OCI-LY7 (cell line): Measurements from ENCODE around the gene WDR3. TPM values are rescaled to one million over a fixed set of nuclear protein-coding genes. Genes with fewer than 3 reads are reported as not detected.

Experiments
- BruUV-seq: library from RNA; stranded (reverse); fragments of 400-500 nt; replicated peaks from 2 replicates; lab custom pipeline; 2021; lab: Mats Ljungman, UMichigan
- CTCF ChIA-PET: fragments of 300-600 bp; sonication (Branson Sonifier 250); formaldehyde crosslinking; loops from one replicate; lab custom pipeline; 2022; ENCODE audit warnings: antibody characterized with exemption; ENCODE audit not compliant: unreplicated experiment; lab: Charles Lee
- POLR2A ChIA-PET: fragments of 300-600 bp; sonication (Branson Sonifier 250); formaldehyde crosslinking; loops from one replicate; lab custom pipeline; 2022; ENCODE audit warnings: antibody characterized with exemption; lab: Charles Lee
- DNase-seq: peaks from one replicate; pipeline ENCODE4 v3.0.0-alpha.2; 2015; ENCODE audit warnings: low spot score
- H2AFZ ChIP-seq: fragments of 200-600 bp; sonication (generic), shearing (Covaris generic); 2 replicates; pipeline ENCODE4 v1.6.1; 2014; ENCODE audit warnings: mild to moderate bottlenecking, antibody characterized with exemption, low read length, moderate library complexity
- H3K27ac ChIP-seq: fragments of 200-600 bp; sonication (generic); 2 replicates; pipeline ENCODE4 v1.5.1; 2014; ENCODE audit warnings: mixed run types, low read depth, mild to moderate bottlenecking, moderate library complexity, low read length, inconsistent platforms; ENCODE audit not compliant: poor library complexity, severe bottlenecking
- H3K36me3 ChIP-seq: fragments of 200-600 bp; sonication (generic); 2 replicates; pipeline ENCODE4 v1.6.1; 2014; ENCODE audit warnings: mild to moderate bottlenecking, antibody characterized with exemption, low read length, moderate library complexity, mixed read lengths; ENCODE audit not compliant: insufficient read depth
- H3K4me1 ChIP-seq: fragments of 200-600 bp; sonication (generic); 2 replicates; pipeline ENCODE4 v1.5.1; 2014; ENCODE audit warnings: mild to moderate bottlenecking, low read length; ENCODE audit not compliant: insufficient read depth, poor library complexity, severe bottlenecking
- H3K4me2 ChIP-seq: fragments of 200-600 bp; sonication (generic); 2 replicates; pipeline ENCODE4 v1.6.1; 2014; ENCODE audit warnings: mild to moderate bottlenecking, low read length
- H3K4me3 ChIP-seq: fragments of 200-600 bp; sonication (generic); 2 replicates; pipeline ENCODE4 v1.5.1; 2014; ENCODE audit warnings: mild to moderate bottlenecking, low read depth, low read length; ENCODE audit not compliant: poor library complexity, severe bottlenecking
- H3K79me2 ChIP-seq: fragments of 200-600 bp; sonication (generic); 2 replicates; pipeline ENCODE4 v1.6.1; 2016; ENCODE audit warnings: low read depth, mild to moderate bottlenecking, low read length, moderate library complexity, mixed read lengths; ENCODE audit not compliant: insufficient read depth
- H3K9me2 ChIP-seq: fragments of 200-600 bp; sonication (generic); 2 replicates; pipeline ENCODE4 v1.6.1; 2016; ENCODE audit warnings: mild to moderate bottlenecking, low read length, mixed read lengths; ENCODE audit not compliant: insufficient read depth
- H3K9me3 ChIP-seq: fragments of 200-600 bp; sonication (generic); 2 replicates; pipeline ENCODE4 v1.6.1; 2014; ENCODE audit warnings: mild to moderate bottlenecking, mixed run types, low read length, mixed read lengths
- H4K20me1 ChIP-seq: fragments of 200-600 bp; sonication (generic); 2 replicates; pipeline ENCODE4 v1.6.1; 2014; ENCODE audit warnings: mild to moderate bottlenecking, antibody characterized with exemption, low read length, moderate library complexity, mixed read lengths; ENCODE audit not compliant: insufficient read depth
- EZH2phosphoT487 ChIP-seq: fragments of 200-600 bp; sonication (generic); IDR thresholded peaks from 2 replicates; pipeline ENCODE4 v1.6.1; 2018; ENCODE audit warnings: low read depth, borderline replicate concordance, mild to moderate bottlenecking, mixed run types, antibody characterized with exemption, low read length, moderate library complexity, mixed read lengths
- intact Hi-C: fragments of 100-400 bp; cut with micrococcal nuclease; formaldehyde crosslinking; loops from one replicate; pipeline ENCODE4 v1.10.0; 2022; ENCODE audit not compliant: unreplicated experiment
- total RNA-seq, 2 experiments: library from RNA; depleted of rRNA in 1 of 2; stranded (reverse); fragments of >200 nt in 1 of 2; shearing (Covaris generic) in 1 of 2; gene quantifications; 2 replicates each; pipeline ENCODE4 v1.2.3, GENCODE V29; 2014 to 2022
- TF ChIP-seq, protein P1 (sequence below): fragments of 200-600 bp; sonication (generic); conservative IDR thresholded peaks from 2 replicates; pipeline ENCODE4 v1.5.1; 2014; ENCODE audit warnings: mild to moderate bottlenecking, antibody characterized with exemption, low read length, moderate library complexity, mixed read lengths

WDR3 gene
- total RNA-seq, 2 experiments from 2014 or later: 23.1 to 31.4 TPM

DNA sequence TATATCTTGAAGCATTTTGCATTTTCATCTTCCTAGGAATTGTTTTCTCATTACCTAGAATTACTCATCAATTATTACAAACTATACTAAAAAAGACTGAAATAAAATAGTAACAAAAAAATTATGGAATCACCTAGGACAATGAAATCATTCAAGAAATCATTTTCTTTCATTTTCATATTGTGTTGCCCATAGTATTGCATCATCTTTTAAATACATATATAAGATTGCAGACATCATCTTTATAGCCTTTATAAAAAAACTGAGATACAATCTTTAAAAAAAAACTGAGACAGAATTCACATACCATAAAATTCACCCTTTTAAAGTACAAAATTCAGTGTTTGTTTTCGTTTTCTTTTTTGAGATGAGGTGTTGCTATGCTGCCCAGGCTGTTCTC is 29.7 kb upstream of the WDR3 start:
- H3K4me3 ChIP-seq: no peak overlapping the region
- no TSS peak for BruUV-seq
- peaks cover 52% of the 10 kb centered on the region for H3K36me3 ChIP-seq
- no peaks in the 10 kb centered on the region for H4K20me1 ChIP-seq
- no peak overlapping the region for H3K4me2 ChIP-seq
- H3K9me3 ChIP-seq: no peaks in the 10 kb centered on the region
- POLR2A ChIA-PET: interaction anchor here (1.2 kb wide), 1 partner anchor 29 kb away, joined by 3 read pairs; no protein-coding TSS in a partner anchor
- no peak overlapping the region for H3K27ac ChIP-seq
- no peaks in the 10 kb centered on the region for H3K4me1 ChIP-seq
- no peak overlapping the region for H2AFZ ChIP-seq
- H3K9me2 ChIP-seq: no peaks in the 10 kb centered on the region
- intact Hi-C loops: no loop called here
- no peaks in the 10 kb centered on the region for H3K79me2 ChIP-seq
- DNase-seq: no peak
- TF ChIP-seq, protein P1, sequence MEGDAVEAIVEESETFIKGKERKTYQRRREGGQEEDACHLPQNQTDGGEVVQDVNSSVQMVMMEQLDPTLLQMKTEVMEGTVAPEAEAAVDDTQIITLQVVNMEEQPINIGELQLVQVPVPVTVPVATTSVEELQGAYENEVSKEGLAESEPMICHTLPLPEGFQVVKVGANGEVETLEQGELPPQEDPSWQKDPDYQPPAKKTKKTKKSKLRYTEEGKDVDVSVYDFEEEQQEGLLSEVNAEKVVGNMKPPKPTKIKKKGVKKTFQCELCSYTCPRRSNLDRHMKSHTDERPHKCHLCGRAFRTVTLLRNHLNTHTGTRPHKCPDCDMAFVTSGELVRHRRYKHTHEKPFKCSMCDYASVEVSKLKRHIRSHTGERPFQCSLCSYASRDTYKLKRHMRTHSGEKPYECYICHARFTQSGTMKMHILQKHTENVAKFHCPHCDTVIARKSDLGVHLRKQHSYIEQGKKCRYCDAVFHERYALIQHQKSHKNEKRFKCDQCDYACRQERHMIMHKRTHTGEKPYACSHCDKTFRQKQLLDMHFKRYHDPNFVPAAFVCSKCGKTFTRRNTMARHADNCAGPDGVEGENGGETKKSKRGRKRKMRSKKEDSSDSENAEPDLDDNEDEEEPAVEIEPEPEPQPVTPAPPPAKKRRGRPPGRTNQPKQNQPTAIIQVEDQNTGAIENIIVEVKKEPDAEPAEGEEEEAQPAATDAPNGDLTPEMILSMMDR: no peak
- CTCF ChIA-PET: interaction anchor here (0.6 kb wide), 1 partner anchor 786 kb away, joined by 3 read pairs; no protein-coding TSS in a partner anchor

DNA sequence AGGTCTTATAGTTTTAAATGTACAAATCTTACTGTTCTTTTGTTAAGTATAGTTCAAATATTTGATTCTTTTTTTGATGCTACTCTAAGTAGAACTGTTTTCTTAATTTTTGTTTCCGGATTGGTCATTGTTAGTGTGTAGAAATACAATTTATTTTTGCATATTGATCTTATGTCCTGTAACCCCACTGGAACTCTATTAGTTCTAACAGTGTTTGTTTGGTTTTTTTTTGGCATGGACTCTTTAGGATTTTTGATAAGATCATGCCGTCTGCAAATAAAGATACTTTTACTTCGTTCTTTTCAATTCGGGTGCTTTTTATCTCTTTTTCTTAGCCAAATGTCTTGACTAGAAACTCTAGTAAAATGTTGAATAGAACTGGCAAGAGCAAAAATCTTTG is 26.6 kb upstream of the WDR3 start:
- Histone ChIP-seq H3K79me2 (no peaks in the 10 kb centered on the region), H3K36me3 (peaks cover 46% of the 10 kb centered on the region), H2AFZ (no peak overlapping the region), H3K4me1 (no peaks in the 10 kb centered on the region), H4K20me1 (no peaks in the 10 kb centered on the region), H3K4me3 (no peak overlapping the region), H3K4me2 (no peak overlapping the region), H3K9me3 (no peaks in the 10 kb centered on the region), H3K9me2 (no peaks in the 10 kb centered on the region), H3K27ac (no peak overlapping the region)
- no peak for DNase-seq
- intact Hi-C loops: no loop called here
- TF ChIP-seq EZH2phosphoT487: no peak
- TF ChIP-seq, protein P1: no peak
- BruUV-seq: no TSS peak
- CTCF ChIA-PET: no interaction called here
- POLR2A ChIA-PET: no interaction called here

GRCh38 chr1:117904485-117904884 is 25.1 kb upstream of the WDR3 start:
- no TSS peak for BruUV-seq
- no peaks in the 10 kb centered on the region for H3K9me3 ChIP-seq
- DNase-seq: no peak
- H3K79me2 ChIP-seq: no peaks in the 10 kb centered on the region
- no peak overlapping the region for H3K4me2 ChIP-seq
- H2AFZ ChIP-seq: no peak overlapping the region
- ChIA-PET POLR2A (interaction anchor here (0.7 kb wide), 1 partner anchor 112 kb away, joined by 4 read pairs; no protein-coding TSS in a partner anchor), CTCF (no interaction called here)
- no peak overlapping the region for H3K4me3 ChIP-seq
- intact Hi-C loops: no loop called here
- no peak overlapping the region for H3K27ac ChIP-seq
- no peak for TF ChIP-seq EZH2phosphoT487
- TF ChIP-seq, protein P1: no peak
- no peaks in the 10 kb centered on the region for H3K9me2 ChIP-seq
- H4K20me1 ChIP-seq: no peaks in the 10 kb centered on the region
- peaks cover 42% of the 10 kb centered on the region for H3K36me3 ChIP-seq
- no peaks in the 10 kb centered on the region for H3K4me1 ChIP-seq
